ENCODE results near the gene CHST7. TPM values are rescaled to one million over a fixed set of nuclear protein-coding genes. Genes with fewer than 3 reads are reported as not detected.

Gene CHST7
- total and polyA plus RNA-seq, 2 experiments from 2014 or later: 7.6 to 27.2 TPM

DNA sequence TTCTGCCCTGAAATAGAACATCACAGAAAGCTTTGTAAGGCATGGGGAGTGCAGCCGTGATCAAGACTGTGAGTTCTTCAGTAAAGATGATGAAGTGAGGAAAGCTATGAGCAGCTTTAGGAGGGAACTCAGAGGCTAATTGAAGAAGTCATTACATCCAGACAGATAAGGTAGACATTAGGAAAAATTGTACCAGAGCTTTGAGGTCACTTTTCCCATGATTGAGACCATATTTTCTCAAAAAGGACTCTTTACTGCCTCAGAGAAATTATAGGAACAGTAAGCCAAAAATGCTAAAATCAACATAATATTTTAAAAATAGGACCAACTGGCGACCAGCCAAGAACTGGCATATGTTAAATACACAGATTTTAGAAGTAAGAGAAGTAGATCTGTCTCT lies 11.2 kb downstream of the CHST7 start:
- TF ChIP-seq ZNF114 (CRISPR knock-in tag; IDR thresholded peaks at IDR 0.05) (no peak), EZH2 (IDR thresholded peaks at IDR 0.05; ENCODE audit: low read depth, unreplicated experiment) (no peak), ZNF331 (CRISPR knock-in tag; IDR thresholded peaks at IDR 0.05; ENCODE audit: low read depth) (no peak), CREB1 (CRISPR knock-in tag; IDR thresholded peaks at IDR 0.05; ENCODE audit: low read depth) (no peak), NANOG (IDR thresholded peaks at IDR 0.05; ENCODE audit: borderline replicate concordance) (no peak), EZH2phosphoT487 (IDR thresholded peaks at IDR 0.05; ENCODE audit: unreplicated experiment) (no peak), POLR2AphosphoS5 (IDR thresholded peaks at IDR 0.05; ENCODE audit: low read depth) (no peak), JUNB (IDR thresholded peaks at IDR 0.05; ENCODE audit: unreplicated experiment) (no peak), STAT1 (IDR thresholded peaks at IDR 0.05; ENCODE audit: unreplicated experiment) (no peak)
- TF ChIP-seq, protein P1, sequence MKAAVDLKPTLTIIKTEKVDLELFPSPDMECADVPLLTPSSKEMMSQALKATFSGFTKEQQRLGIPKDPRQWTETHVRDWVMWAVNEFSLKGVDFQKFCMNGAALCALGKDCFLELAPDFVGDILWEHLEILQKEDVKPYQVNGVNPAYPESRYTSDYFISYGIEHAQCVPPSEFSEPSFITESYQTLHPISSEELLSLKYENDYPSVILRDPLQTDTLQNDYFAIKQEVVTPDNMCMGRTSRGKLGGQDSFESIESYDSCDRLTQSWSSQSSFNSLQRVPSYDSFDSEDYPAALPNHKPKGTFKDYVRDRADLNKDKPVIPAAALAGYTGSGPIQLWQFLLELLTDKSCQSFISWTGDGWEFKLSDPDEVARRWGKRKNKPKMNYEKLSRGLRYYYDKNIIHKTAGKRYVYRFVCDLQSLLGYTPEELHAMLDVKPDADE (IDR thresholded peaks at IDR 0.05): no peak
- TF ChIP-seq, protein P2, sequence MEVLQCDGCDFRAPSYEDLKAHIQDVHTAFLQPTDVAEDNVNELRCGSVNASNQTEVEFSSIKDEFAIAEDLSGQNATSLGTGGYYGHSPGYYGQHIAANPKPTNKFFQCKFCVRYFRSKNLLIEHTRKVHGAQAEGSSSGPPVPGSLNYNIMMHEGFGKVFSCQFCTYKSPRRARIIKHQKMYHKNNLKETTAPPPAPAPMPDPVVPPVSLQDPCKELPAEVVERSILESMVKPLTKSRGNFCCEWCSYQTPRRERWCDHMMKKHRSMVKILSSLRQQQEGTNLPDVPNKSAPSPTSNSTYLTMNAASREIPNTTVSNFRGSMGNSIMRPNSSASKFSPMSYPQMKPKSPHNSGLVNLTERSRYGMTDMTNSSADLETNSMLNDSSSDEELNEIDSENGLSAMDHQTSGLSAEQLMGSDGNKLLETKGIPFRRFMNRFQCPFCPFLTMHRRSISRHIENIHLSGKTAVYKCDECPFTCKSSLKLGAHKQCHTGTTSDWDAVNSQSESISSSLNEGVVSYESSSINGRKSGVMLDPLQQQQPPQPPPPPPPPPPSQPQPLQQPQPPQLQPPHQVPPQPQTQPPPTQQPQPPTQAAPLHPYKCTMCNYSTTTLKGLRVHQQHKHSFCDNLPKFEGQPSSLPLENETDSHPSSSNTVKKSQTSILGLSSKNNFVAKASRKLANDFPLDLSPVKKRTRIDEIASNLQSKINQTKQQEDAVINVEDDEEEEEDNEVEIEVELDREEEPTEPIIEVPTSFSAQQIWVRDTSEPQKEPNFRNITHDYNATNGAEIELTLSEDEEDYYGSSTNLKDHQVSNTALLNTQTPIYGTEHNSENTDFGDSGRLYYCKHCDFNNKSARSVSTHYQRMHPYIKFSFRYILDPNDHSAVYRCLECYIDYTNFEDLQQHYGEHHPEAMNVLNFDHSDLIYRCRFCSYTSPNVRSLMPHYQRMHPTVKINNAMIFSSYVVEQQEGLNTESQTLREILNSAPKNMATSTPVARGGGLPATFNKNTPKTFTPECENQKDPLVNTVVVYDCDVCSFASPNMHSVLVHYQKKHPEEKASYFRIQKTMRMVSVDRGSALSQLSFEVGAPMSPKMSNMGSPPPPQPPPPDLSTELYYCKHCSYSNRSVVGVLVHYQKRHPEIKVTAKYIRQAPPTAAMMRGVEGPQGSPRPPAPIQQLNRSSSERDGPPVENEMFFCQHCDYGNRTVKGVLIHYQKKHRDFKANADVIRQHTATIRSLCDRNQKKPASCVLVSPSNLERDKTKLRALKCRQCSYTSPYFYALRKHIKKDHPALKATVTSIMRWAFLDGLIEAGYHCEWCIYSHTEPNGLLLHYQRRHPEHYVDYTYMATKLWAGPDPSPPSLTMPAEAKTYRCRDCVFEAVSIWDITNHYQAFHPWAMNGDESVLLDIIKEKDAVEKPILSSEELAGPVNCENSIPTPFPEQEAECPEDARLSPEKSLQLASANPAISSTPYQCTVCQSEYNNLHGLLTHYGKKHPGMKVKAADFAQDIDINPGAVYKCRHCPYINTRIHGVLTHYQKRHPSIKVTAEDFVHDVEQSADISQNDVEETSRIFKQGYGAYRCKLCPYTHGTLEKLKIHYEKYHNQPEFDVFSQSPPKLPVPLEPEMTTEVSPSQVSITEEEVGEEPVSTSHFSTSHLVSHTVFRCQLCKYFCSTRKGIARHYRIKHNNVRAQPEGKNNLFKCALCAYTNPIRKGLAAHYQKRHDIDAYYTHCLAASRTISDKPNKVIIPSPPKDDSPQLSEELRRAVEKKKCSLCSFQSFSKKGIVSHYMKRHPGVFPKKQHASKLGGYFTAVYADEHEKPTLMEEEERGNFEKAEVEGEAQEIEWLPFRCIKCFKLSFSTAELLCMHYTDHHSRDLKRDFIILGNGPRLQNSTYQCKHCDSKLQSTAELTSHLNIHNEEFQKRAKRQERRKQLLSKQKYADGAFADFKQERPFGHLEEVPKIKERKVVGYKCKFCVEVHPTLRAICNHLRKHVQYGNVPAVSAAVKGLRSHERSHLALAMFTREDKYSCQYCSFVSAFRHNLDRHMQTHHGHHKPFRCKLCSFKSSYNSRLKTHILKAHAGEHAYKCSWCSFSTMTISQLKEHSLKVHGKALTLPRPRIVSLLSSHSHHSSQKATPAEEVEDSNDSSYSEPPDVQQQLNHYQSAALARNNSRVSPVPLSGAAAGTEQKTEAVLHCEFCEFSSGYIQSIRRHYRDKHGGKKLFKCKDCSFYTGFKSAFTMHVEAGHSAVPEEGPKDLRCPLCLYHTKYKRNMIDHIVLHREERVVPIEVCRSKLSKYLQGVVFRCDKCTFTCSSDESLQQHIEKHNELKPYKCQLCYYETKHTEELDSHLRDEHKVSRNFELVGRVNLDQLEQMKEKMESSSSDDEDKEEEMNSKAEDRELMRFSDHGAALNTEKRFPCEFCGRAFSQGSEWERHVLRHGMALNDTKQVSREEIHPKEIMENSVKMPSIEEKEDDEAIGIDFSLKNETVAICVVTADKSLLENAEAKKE (CRISPR knock-in tag; IDR thresholded peaks at IDR 0.05): no peak
- TF ChIP-seq, protein P3, sequence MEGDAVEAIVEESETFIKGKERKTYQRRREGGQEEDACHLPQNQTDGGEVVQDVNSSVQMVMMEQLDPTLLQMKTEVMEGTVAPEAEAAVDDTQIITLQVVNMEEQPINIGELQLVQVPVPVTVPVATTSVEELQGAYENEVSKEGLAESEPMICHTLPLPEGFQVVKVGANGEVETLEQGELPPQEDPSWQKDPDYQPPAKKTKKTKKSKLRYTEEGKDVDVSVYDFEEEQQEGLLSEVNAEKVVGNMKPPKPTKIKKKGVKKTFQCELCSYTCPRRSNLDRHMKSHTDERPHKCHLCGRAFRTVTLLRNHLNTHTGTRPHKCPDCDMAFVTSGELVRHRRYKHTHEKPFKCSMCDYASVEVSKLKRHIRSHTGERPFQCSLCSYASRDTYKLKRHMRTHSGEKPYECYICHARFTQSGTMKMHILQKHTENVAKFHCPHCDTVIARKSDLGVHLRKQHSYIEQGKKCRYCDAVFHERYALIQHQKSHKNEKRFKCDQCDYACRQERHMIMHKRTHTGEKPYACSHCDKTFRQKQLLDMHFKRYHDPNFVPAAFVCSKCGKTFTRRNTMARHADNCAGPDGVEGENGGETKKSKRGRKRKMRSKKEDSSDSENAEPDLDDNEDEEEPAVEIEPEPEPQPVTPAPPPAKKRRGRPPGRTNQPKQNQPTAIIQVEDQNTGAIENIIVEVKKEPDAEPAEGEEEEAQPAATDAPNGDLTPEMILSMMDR (conservative IDR thresholded peaks at IDR 0.05; ENCODE audit: low read depth in 2 of 2): no peak

More for the DNA sequence above, 11.2 kb downstream of the CHST7 start:
- Histone ChIP-seq H3K4me2 (no peak overlapping the region), H3K36me3 (ENCODE audit: insufficient read depth) (no peaks in the 10 kb centered on the region), H2AFZ (no peak overlapping the region), H3K27me3 (ENCODE audit: insufficient read depth) (no peaks in the 10 kb centered on the region), H4K20me1 (replicated peaks; ENCODE audit: insufficient read depth) (no peaks in the 10 kb centered on the region), H3K4me1 (ENCODE audit: insufficient read depth) (peaks cover 43% of the 10 kb centered on the region), H3K9me2 (ENCODE audit: insufficient read depth) (no peaks in the 10 kb centered on the region), H3K4me3 (no peak overlapping the region), H3F3A (replicated peaks; ENCODE audit: low read depth) (no peaks in the 10 kb centered on the region), H3K27ac (ENCODE audit: low read depth) (no peak overlapping the region), H3K79me2 (replicated peaks; ENCODE audit: insufficient read depth) (peaks cover 52% of the 10 kb centered on the region)
- DNase-seq (ENCODE audit: low spot score): no peak
- H3K27me3 Mint-ChIP-seq (ENCODE audit: insufficient read depth, low read depth, poor library complexity): peaks cover 3% of the 10 kb centered on the region
- ATAC-seq: no peak
- no peaks in the 10 kb centered on the region for H3K9me3 Mint-ChIP-seq
- no peak overlapping the region; the same call in 1 of the 2 replicates for H3K27ac Mint-ChIP-seq
- H3K4me1 Mint-ChIP-seq: peaks cover 50% of the 10 kb centered on the region
- no peak overlapping the region for H3K4me3 Mint-ChIP-seq
- no peaks in the 10 kb centered on the region; the same call in 1 of the 3 replicates for H3K36me3 Mint-ChIP-seq (ENCODE audit: low read depth)
